Stimulated activated CD4-positive, alpha-beta T cell treated with anti-CD3 and anti-CD28 coated beads, Interleukin-1b, Interleukin-23, amount 100 ng/mL, for 4 hours (primary cell): ENCODE measurements around the gene MDM4.
"Not testable (repeated sequence)": the region's sequence is repeated elsewhere in the genome, so short reads cannot be mapped to it uniquely, and the experiment has no call there.

Experiments
- DNase-seq, 2 donors: peaks; one replicate each; pipeline ENCODE4 v3.0.0-alpha.2; 2020; ENCODE audit warnings: low read depth in 2 of 2

The MDM4 gene, protein sequence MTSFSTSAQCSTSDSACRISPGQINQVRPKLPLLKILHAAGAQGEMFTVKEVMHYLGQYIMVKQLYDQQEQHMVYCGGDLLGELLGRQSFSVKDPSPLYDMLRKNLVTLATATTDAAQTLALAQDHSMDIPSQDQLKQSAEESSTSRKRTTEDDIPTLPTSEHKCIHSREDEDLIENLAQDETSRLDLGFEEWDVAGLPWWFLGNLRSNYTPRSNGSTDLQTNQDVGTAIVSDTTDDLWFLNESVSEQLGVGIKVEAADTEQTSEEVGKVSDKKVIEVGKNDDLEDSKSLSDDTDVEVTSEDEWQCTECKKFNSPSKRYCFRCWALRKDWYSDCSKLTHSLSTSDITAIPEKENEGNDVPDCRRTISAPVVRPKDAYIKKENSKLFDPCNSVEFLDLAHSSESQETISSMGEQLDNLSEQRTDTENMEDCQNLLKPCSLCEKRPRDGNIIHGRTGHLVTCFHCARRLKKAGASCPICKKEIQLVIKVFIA

DNA sequence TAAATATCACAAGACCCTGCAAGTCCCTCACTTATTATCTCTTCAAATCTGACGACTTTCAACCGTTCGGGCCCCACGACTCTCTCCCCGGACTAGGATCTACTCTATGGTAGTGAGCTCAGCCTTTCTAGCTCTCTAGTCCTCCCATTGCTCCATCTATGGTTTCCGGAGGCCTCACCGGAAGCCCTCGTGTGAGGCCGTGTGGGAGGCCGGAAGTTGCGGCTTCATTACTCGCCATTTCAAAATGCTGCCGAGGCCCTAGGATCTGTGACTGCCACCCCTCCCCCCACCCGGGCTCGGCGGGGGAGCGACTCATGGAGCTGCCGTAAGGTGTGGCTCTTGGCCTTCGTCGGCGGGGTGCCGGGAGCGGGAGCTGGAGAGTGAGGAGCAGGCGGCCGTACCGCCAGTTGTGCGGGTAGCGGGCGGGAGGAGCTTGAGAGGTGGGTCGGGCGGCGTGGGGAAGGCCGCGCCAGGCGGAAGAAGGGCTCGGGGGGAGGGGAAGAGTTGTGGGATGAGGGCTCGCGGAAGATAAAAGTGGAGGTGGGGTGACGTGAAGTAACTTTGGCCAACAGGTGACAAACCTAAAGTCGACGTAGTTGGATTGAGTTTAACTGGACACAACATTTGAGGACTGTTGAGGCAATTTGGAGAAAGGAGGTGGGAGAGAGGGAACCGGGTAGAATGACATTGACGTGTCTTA lies at the start of gene MDM4:
MDM4 (plus strand) TSS at position 227 of the 700 bp plus-strand sequence. CDS start 9,113 bp downstream, outside the sequence.
- DNase-seq, result peak; percentile 87 to 89

DNA sequence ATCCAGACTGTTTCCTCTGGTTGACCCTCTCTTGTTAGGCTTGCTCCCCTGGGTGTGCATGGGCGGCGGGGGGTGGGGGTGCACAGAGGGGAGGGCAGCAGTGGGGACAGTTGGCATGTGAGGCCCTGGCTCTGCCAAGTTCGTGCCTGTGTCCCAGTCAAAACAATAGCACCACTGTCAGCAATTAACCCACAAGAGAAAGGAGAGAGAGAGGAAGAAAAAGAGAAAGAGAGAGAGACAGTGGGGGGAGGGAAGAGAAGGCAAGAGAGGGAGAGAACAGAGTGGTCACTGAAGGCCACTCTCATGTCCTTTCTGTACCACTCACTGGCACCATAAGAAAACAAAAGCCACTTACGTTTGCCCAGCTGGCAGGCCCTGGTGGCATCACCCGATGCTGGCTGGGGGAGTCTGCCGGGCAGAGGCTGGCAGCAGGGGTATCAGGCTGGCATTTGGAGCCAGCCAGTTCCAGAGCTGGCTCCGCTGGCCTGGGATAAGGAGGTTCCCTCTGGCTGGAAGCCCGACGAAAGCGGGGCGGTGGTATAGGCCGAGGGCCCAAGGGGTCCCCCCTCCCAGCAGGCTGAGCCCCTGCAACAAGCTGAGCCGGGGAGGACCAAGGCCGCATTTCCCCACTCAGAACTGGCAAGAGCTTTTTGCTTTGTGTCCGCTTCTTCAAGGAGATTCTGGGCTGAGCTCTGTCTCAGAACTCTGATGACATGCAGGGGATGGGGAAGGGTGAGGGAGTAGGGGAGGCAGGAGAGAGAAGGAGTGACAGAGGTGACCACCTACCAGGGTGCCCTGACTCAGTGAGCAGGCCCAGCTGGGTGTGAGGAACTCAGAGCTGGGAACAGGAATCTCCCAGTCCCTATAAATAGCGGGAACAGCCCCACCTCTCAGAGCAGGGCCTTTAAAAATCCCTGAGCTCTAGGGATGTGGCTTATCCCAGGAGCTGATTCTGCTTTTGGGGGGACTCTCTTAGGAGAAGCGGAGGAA lies 49.5 kb upstream of the MDM4 start:
- no peak for DNase-seq

DNA sequence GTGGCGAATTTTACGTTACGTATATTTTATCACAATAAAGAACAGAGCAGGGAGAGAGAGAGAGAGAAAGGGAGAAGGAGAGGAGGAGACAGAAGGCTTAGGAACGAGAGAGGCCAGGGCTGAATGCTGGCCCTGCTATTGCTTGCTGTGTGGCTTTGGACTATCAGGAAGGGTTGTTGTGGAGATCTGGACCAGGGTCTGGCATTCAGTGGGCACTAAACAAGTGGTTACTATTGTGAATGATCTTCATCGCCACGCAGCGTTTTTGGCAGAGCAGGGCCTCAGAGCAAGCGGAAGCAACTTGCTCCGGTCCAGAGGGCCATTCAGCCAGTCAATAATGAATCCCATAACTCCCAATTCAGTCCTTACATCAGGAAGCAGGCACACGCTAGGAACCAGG lies 48.0 kb upstream of the MDM4 start:
- DNase-seq, result no peak

- no peak for DNase-seq
Observed at GRCh38 chr1:204468766-204469302, 47.4 kb upstream of the MDM4 start.

- DNase-seq, result no peak
Observed at GRCh38 chr1:204469304-204469703, 46.9 kb upstream of the MDM4 start.

- DNase-seq, result no peak
Observed at GRCh38 chr1:204471687-204472086, 44.5 kb upstream of the MDM4 start.

- no peak for DNase-seq
Observed at GRCh38 chr1:204472660-204473059, 43.5 kb upstream of the MDM4 start.

DNA sequence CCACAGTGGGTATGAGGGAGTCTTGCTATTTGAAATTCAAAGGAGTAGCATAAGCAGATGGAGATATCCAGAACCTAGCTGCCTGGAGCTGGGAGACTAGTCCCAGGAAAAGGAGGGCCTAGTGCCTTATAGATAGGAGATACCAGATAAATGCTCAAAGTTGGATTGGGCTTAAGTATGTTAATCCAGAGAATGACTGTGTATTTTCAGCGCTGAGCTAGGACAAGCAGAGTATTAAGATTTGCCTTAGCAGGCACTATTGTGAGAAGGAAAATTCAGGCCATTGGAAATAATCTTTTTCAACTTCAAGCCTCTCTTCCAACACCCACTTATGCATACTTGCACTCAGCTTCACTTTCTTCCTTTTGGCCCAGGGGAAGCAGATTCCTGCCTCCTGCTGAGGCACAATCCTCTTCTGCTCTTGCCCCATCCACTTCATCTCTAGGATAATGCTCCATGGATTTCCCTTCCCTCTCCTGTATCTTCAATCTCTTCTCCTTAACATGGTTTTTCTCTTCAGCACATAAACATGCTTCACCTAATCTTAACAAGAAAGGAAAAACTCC lies 42.7 kb upstream of the MDM4 start:
- DNase-seq, result no peak

- DNase-seq, result no peak
Observed at GRCh38 chr1:204475656-204476432, 40.4 kb upstream of the MDM4 start.

- no peak for DNase-seq
Observed at GRCh38 chr1:204476563-204476962, 39.6 kb upstream of the MDM4 start.

- DNase-seq, result no peak
Observed at GRCh38 chr1:204477036-204477740, 39.0 kb upstream of the MDM4 start.

DNA sequence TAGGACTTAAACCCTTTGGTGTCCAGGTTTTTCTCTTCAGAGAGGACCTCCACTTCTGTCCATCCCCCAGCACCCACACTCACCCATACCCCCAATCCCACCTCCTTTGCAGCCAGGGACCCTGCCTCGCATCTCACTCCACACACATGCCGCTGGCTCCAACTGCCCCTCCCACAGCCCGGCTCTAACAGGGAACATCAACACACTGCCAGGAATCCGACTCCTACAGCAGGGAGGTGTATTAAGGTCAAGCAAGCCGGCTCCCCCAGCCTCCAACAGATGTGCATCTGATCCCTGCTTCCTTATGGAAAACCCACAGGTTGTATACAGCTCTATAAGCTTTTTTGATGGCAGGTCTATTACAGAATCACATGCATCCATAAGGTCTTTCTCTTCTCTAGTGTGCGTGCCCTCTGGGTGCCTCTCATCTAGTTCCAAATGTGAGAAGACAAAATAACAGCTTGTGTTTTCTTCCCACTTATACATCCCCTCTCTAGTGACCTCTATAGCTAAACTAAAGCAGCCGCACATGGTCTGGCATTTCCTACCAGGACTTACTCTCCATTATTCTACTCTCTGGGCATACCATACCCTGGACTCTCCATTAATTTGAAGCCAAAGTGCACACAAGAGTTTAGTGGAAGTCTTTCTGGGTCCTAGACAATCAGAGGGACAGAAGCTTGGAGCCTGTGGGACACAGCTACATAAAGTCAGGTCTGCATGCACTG lies 37.9 kb upstream of the MDM4 start:
- no peak for DNase-seq

DNA sequence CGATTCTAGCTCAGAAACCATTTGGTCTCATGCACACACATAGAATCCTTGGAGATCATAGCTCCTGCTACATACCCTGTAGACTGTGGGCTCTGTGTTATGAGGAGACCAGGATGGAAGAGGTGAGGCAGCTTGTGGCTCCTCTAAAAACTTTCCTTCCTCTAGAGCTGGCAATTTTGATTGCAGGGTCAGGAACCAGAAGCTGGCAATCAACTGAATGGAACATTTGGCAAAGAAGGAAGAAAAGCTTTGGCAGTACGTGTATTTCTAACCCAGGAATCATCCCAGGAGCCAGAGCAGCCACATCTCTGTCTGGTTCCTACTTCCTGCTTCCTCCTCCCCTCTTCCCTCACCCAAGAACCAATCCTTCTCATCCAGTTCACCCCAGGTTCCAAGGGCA lies 37.3 kb upstream of the MDM4 start:
- no peak for DNase-seq

- DNase-seq, result no peak
Observed at GRCh38 chr1:204479387-204480136, 36.6 kb upstream of the MDM4 start.

- no peak for DNase-seq
Observed at GRCh38 chr1:204480515-204480914, 35.7 kb upstream of the MDM4 start.

DNA sequence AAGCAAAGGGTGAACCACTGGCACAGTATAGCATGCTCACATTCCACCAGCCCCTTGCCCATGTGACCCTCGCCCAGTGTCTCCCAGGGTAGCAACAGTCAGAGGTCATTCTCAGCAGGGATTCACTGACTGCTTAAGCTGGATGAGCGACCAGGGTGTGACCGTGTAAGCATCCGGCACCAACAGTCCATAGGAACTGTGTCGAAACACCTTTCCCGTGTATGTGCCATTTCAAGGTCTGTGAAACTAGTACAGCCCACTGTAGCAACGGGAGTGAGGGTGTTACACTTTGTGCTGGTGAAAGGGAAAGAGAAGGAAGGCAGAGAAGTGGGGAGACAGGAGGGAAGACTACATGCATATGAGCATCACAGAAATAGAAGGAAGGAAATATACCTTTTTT lies 32.4 kb upstream of the MDM4 start:
- DNase-seq, result no peak

DNA sequence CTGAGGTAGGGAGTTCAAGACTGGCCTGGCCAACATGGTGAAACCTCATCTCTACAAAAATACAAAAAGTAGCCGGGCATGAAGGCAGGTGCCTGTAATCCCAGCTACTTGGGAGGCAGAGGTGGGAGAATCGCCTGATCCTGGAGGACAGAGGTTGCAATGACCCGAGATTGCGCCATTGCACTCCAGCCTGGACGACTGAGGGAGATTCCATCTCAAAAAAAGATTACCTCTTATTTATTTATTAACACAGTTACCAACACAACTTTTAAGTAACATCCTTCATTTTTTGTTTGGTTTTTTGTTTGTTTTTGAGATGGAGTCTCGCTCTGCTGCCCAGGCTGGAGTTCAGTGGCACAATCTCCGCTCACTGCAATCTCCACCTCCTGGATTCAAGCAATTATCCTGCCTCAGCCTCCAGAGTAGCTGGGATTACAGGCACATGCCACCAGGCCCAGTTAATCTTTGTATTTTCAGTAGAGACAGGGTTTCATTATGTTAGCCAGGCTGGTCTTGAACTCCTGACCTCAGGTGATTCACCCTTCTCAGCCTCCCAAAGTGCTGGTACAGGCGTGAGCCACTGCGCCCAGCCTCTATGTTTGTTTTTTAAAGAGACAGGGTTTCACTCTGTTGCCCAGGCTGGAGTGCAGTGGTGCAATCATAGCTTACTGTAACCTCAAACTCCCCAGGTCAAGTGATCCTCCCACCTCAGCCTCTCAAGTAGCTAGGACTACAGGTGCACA lies 29.5 kb upstream of the MDM4 start:
- not testable (repeated sequence) for DNase-seq

DNA sequence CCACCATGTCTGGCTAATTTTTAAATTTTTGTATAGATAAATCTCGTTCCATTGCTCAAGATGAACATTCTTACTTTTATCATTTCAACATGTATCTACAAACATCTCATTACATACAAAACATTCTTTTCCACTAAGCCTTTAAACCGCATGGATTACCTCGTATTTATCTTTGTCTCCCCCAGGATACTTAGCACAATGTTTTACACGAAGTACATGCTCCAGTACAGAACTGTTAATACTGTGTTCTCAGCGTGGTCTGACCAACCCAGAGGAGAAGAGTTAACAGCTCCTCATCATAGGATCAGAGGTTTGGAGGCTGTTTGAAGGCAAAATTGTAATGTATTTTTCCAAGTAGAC lies 29.0 kb upstream of the MDM4 start:
- no peak for DNase-seq
